Activated T-helper 17 cell treated with anti-CD3 and anti-CD28 coated beads, Interleukin-2, amount 50 U/mL, for 72 hours (primary cell): Measurements from ENCODE around the gene SIM2. TPM values are rescaled to one million over a fixed set of nuclear protein-coding genes. Genes with fewer than 3 reads are reported as not detected.

Experiments used
- ATAC-seq: fragments of 150-1000 bp; cut with Tn5 transposase; replicated peaks from 2 replicates; pipeline ENCODE4 v1.10.0; 2021; ENCODE audit warnings: mild to moderate bottlenecking, moderate library complexity
- H3K27ac Mint-ChIP-seq: one replicate; pipeline ENCODE4 v1.8.0; 2022; ENCODE audit warnings: mixed read lengths
- H3K27me3 Mint-ChIP-seq: one replicate; pipeline ENCODE4 v1.8.0; 2022; ENCODE audit warnings: mixed read lengths
- H3K36me3 Mint-ChIP-seq: one replicate; pipeline ENCODE4 v1.8.0; 2022; ENCODE audit warnings: low read depth, mild to moderate bottlenecking, mixed read lengths
- H3K4me1 Mint-ChIP-seq: one replicate; pipeline ENCODE4 v1.8.0; 2022; ENCODE audit warnings: mixed read lengths
- H3K4me3 Mint-ChIP-seq: one replicate; pipeline ENCODE4 v1.8.0; 2022; ENCODE audit warnings: mild to moderate bottlenecking, mixed read lengths
- H3K9me3 Mint-ChIP-seq: one replicate; pipeline ENCODE4 v1.8.0; 2022; ENCODE audit warnings: mixed read lengths
- total RNA-seq, 2 donors: library from RNA; stranded (reverse); gene quantifications; one replicate each; pipeline ENCODE4 v1.2.3, GENCODE V29; 2022

The SIM2 gene
- total RNA-seq, 2 donors from 2014 or later: 3.9 to 4.2 TPM

DNA sequence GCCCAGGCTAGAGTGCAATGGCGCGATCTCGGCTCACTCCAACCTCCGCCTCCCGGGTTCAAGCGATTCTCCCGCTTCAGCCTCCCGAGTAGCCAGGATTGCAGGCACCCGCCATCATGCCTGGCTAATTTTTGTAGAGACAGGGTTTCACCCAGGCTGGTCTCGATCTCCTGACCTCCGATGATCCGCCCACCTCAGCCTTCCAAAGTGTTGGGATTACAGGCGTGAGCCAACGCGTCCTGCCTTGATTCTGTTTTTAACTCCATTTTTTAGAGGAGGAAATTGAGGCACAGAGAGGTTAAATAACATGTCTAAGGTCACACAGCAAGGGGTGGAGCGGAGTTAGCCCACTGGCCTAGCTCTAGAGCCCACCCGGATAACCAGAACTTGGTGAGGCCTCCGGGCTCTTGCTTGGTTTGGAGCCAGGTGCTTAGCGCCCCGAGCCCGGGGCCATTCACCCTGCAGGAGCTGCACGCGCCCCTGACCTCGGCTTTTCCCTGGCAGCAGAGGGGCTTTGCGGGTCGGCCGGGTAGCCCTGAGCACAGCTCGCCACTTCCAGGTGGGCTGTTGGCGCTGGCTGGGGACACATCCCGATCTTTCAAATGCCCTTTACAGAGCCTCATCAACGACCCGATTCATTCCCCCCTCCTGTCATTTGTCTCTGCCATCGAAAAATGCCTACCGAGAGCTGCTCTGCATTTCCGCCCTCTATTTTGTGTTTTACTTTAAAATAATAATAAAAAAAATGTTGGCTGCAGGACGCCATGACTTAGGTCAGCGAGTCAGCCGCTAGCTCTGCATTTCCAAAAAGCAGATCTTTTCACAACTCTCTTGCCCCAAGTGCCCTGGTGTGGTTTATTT, 11.2 kb downstream of the SIM2 start:
- H3K4me1 Mint-ChIP-seq: peaks cover 21% of the 10 kb centered on the region
- peaks cover 76% of the 10 kb centered on the region for H3K27me3 Mint-ChIP-seq
- no peak for ATAC-seq
- peaks cover 9% of the 10 kb centered on the region for H3K36me3 Mint-ChIP-seq
- no peak overlapping the region for H3K27ac Mint-ChIP-seq
- H3K4me3 Mint-ChIP-seq: no peak overlapping the region
- H3K9me3 Mint-ChIP-seq: no peaks in the 10 kb centered on the region

DNA sequence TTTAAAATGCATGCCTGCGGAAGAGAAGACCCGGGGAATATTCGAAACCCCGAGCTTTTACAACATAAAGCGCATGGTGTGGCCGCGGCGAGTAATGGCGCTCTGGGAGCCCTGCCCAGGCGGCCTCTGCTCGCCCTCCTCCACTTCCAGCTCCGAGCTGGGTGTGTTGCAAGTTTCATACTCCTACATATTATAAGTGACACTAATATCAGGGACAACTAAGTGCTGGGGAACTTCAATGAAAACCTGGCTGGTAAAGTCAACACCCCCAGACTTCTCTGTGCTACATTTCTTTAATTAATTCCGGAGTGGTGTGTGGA, 11.8 kb downstream of the SIM2 start:
- H3K27me3 Mint-ChIP-seq: peaks cover 70% of the 10 kb centered on the region
- no peak overlapping the region for H3K27ac Mint-ChIP-seq
- H3K36me3 Mint-ChIP-seq: peaks cover 9% of the 10 kb centered on the region
- peaks cover 20% of the 10 kb centered on the region for H3K4me1 Mint-ChIP-seq
- H3K9me3 Mint-ChIP-seq: no peaks in the 10 kb centered on the region
- H3K4me3 Mint-ChIP-seq: no peak overlapping the region
- no peak for ATAC-seq

DNA sequence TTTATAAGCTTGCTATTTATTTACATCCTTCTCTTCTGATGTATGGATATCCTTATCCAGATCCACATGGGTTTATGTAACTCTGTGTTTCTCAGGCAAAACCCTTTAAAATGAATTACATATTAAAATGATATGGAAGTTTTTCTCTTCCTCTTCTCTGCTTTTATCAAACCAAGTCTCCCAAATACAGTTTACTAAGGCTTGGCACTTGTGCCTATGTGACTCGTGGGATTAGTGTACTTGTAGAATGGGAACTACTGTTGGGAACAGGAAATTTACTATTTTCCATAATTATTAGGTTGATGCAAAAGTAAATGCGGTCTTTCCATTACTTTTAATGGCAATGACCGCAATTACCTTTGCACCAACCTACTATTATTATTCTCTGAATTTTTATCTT, 14.8 kb downstream of the SIM2 start:
- Mint-ChIP-seq H3K27me3 (peaks cover 53% of the 10 kb centered on the region), H3K36me3 (peaks cover 4% of the 10 kb centered on the region), H3K9me3 (no peaks in the 10 kb centered on the region), H3K27ac (no peak overlapping the region), H3K4me1 (peaks cover 5% of the 10 kb centered on the region), H3K4me3 (no peak overlapping the region)
- no peak for ATAC-seq

DNA sequence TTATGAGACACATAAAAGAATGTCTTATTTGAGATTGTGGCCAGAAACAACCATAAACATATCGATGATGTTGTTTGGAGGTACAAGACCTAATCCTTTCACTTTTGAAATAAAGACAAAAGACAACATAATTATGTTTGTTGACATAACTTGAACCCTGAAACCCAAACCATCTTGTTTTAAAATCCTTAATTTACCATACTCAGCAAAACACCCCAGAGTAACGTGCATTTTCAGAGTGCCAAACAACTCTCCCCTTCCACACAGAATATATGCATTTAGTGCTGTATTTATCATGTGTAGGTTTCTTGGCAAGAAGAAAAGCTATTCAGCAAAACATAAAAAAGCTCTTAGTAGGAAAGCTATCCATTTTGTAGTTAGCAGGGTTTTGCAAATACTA, 17.5 kb downstream of the SIM2 start:
- no peaks in the 10 kb centered on the region for H3K9me3 Mint-ChIP-seq
- no peaks in the 10 kb centered on the region for H3K36me3 Mint-ChIP-seq
- no peak for ATAC-seq
- peaks cover 5% of the 10 kb centered on the region for H3K4me1 Mint-ChIP-seq
- no peak overlapping the region for H3K4me3 Mint-ChIP-seq
- H3K27me3 Mint-ChIP-seq: peaks cover 47% of the 10 kb centered on the region
- H3K27ac Mint-ChIP-seq: no peak overlapping the region

DNA sequence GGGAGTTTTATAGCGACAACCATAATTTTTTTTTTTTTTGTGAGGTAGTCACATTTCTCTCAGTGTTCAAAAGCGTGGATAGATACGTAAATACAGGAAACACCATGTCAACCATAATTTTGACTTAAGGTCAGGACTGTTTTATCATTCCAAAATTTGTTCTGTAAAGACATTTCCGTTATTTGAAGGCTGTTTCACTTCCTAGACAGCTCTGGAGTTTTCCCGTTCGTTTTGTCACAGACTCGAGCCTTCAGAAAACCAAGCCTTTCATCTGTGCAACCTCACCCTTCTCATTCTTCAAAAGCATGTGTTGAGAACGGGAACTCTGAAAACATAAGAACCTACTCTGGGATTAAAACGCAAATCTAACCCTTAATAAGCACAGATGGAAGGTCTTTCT, 17.9 kb downstream of the SIM2 start:
- Mint-ChIP-seq H3K36me3 (no peaks in the 10 kb centered on the region), H3K27me3 (peaks cover 46% of the 10 kb centered on the region), H3K4me1 (peaks cover 5% of the 10 kb centered on the region), H3K4me3 (no peak overlapping the region), H3K9me3 (no peaks in the 10 kb centered on the region), H3K27ac (no peak overlapping the region)
- ATAC-seq: no peak

DNA sequence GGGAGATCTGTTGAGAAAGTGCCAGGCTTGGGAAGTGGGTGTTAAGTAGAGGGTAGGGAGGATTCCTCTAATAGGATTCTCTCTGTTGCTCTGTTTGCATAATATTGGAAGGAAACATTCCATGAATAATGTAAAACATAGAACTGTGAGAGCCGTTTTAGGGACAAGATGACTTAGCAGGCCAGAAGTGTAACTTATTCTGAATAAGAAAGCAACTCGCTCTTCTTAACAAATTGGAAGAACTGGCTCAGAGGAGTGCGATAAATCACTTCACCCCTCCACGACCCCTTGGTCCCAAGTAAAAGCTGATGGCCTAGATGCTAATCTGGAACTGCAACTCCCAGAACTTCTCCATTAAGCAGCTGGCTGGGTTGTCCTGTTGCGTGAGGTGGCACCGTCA, 19.1 kb downstream of the SIM2 start:
- no peak overlapping the region for H3K27ac Mint-ChIP-seq

DNA sequence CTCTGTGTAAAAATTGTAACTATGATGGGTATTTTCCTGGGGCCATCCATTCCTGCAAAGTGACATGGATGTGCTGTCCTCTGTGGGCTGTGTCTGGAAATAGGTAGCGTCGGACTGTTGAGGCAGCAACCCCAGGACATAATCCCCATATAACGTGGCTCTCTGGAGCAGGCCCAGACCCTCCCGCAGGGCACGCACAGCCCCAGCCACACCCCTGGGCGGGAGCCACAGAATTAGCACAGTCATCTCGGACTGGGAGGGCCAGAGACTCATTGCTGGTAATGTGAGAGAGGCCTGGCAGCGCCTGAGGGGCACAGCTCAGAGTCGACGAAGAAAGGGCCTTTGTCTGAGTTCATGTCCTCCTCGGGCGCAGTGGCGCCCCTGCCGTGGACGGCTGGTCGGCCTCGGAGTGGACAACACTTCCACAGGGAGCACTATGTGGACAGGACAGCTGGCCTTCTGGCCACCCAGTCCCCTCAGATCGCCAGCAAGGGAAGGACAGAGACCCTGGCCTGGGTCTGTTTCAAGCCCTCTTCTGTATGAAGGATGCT, 20.1 kb downstream of the SIM2 start:
- ATAC-seq: no peak
- Mint-ChIP-seq H3K27me3 (peaks cover 24% of the 10 kb centered on the region), H3K4me3 (no peak overlapping the region), H3K27ac (no peak overlapping the region), H3K9me3 (no peaks in the 10 kb centered on the region), H3K4me1 (no peaks in the 10 kb centered on the region), H3K36me3 (no peaks in the 10 kb centered on the region)

More for the DNA sequence above, 19.1 kb downstream of the SIM2 start:
- Mint-ChIP-seq H3K27me3 (peaks cover 34% of the 10 kb centered on the region), H3K4me1 (peaks cover under 1% of the 10 kb centered on the region), H3K9me3 (no peaks in the 10 kb centered on the region), H3K4me3 (no peak overlapping the region), H3K36me3 (no peaks in the 10 kb centered on the region)
- ATAC-seq: no peak

DNA sequence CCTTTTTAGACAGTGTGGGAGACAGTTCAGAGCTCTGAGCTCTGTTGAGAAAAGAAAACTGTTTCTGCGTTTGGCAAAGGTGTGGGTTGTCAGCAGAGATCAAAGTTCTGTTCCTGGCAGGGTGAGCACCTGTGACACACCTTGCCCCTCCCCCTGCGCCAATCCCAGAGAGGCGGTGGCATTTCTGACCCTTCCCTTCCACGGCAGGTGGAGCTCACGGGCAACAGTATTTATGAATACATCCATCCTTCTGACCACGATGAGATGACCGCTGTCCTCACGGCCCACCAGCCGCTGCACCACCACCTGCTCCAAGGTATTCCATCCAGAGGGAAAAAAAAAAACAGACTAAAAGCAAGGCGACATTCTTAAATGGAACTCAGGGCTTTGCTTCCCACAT, 20.7 kb downstream of the SIM2 start:
- no peaks in the 10 kb centered on the region for H3K4me1 Mint-ChIP-seq
- H3K9me3 Mint-ChIP-seq: no peaks in the 10 kb centered on the region
- H3K27ac Mint-ChIP-seq: no peak overlapping the region
- H3K27me3 Mint-ChIP-seq: peaks cover 18% of the 10 kb centered on the region
- no peak for ATAC-seq
- no peaks in the 10 kb centered on the region for H3K36me3 Mint-ChIP-seq
- H3K4me3 Mint-ChIP-seq: no peak overlapping the region

DNA sequence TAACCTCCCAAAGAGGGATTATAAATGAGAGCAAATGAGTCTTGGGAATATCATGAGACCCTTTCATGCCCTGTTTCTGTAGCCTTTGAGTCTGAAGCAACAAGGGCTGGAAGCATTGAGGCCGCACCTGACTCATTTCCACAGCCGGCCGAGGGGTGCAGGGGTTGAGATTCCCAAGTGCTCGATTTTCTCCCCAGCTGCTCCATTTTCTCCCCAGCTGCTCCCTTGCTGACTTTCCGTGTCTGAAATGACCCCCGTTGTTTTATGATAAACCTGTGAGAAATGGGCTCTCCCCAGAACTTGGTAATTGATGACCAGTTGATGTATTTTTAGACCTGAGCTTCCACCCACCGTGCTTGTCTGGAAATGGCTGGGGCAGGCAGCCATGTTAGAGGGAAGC, 22.9 kb downstream of the SIM2 start:
- no peak for ATAC-seq

DNA sequence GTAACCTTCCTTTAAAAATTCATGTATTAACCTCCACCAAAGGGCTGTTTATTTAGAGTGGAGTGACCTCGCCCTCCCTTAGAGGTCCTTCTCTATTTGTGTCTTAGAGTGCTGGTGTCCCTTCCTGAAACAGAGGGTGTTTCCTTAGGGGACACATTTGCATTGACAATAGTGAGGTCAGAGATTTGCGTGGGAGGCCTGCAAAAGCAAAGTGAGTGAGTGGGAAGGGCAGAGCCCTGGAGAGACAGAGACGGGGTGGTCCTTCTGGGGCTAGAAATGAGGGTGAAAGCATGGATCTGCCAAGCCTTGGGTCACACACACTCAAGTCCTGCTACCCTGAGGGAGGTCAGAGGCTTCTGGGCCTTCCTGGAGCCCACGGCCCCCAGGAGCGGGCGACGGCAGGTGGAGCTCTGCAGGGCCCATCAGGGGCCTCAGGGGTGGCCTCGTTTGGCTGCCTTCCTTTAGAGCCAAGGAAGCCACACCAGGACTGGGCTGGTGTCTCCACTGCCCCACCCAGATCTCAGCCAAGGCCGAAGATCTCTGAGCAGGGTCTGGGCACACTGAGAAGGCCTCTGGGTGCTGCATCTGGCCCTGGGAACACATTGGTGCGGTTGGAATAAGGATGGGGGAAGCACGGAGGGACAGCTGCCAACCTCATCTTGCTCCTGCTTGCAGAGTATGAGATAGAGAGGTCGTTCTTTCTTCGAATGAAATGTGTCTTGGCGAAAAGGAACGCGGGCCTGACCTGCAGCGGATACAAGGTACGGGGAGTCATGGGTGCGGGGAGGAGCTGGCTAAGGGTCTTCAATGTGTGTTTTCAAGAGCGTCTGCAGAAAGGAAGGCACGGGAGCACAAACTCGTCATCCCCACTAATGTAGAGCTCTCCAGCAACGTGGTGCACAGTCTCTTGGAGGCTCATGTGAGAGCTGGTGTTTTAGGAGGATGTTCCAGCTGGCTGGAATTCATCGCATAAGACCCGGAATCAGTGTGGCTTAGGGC, 23.8 kb downstream of the SIM2 start:
- Mint-ChIP-seq H3K27ac (no peak overlapping the region), H3K9me3 (no peaks in the 10 kb centered on the region), H3K4me1 (no peaks in the 10 kb centered on the region), H3K4me3 (no peak overlapping the region), H3K27me3 (peaks cover 13% of the 10 kb centered on the region), H3K36me3 (no peaks in the 10 kb centered on the region)
- no peak for ATAC-seq

More for the DNA sequence above, 22.9 kb downstream of the SIM2 start:
- Mint-ChIP-seq H3K36me3 (no peaks in the 10 kb centered on the region), H3K27ac (no peak overlapping the region), H3K27me3 (peaks cover 13% of the 10 kb centered on the region), H3K4me1 (no peaks in the 10 kb centered on the region), H3K9me3 (no peaks in the 10 kb centered on the region), H3K4me3 (no peak overlapping the region)

DNA sequence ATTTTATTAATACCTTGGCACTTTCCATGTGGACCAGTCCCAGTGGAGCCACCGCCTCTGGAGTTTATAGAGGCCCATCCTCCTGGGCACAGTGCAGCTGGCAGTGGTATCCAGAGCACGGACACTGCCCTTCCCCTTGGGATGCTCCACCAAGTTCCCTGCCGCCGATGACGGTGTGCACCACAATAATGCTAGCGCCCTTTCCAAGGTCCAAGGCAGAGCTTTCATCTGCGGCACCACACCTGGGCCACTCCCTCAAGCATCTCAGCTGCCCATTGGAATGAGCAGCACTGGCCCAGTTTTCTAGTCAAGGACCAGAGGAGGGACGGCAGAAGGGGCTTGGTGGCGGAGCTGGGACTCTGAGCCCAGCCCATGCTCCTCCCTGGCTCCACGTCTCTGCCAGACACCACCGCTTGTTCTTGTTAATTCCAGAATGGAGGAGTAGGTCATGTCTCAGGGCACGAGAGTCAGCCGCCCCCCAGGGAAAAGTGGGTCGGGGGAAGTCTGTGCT, 24.5 kb downstream of the SIM2 start:
- Mint-ChIP-seq H3K4me3 (no peak overlapping the region), H3K4me1 (no peaks in the 10 kb centered on the region), H3K9me3 (no peaks in the 10 kb centered on the region), H3K27me3 (peaks cover 12% of the 10 kb centered on the region), H3K27ac (no peak overlapping the region), H3K36me3 (no peaks in the 10 kb centered on the region)
- ATAC-seq: no peak

DNA sequence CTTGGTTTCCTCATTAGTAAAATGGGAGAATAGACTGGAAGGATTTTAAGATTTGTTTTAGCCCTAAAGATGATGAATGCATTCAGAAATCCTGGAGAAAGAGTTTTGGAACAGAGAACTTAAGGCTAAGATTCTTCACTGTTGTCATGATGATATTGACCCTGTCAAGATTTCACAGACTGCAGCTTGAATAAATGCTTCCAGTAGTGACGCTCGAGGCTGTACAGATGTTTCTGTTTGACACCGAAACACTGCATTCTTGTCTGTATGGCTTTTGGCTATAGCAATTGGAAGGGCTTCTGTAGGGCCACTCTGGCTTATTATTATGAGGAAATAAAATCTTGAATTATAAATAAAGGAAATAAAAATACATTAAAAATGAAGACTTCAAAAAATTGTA, 25.7 kb downstream of the SIM2 start:
- H3K4me1 Mint-ChIP-seq: no peaks in the 10 kb centered on the region
- ATAC-seq: no peak
- peaks cover 6% of the 10 kb centered on the region for H3K27me3 Mint-ChIP-seq
- H3K9me3 Mint-ChIP-seq: no peaks in the 10 kb centered on the region
- no peaks in the 10 kb centered on the region for H3K36me3 Mint-ChIP-seq
- no peak overlapping the region for H3K27ac Mint-ChIP-seq
- no peak overlapping the region for H3K4me3 Mint-ChIP-seq

DNA sequence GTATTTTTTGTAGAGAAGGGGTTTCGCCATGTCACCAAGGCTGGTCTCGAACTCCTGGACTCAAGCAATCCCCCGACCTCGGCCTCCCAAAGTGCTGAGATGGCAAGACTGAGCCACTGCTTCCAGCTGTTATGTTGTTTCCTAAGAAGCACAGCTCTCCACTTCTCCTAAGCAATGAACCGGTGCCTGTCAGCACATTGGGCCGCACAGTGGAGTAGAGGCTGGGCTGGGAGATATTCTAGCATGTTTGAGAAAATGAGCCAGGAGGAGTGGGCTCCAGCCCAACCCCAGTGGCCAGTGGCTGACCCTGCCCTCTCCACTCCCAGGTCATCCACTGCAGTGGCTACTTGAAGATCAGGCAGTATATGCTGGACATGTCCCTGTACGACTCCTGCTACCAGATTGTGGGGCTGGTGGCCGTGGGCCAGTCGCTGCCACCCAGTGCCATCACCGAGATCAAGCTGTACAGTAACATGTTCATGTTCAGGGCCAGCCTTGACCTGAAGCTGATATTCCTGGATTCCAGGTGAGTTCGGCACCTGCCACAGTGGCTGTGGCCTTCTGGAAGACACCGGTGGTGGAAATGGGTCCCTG, 27.0 kb downstream of the SIM2 start:
- H3K36me3 Mint-ChIP-seq: no peaks in the 10 kb centered on the region
- H3K4me1 Mint-ChIP-seq: no peaks in the 10 kb centered on the region
- H3K27ac Mint-ChIP-seq: no peak overlapping the region
- peaks cover 3% of the 10 kb centered on the region for H3K27me3 Mint-ChIP-seq
- H3K9me3 Mint-ChIP-seq: no peaks in the 10 kb centered on the region
- no peak overlapping the region for H3K4me3 Mint-ChIP-seq
- no peak for ATAC-seq

DNA sequence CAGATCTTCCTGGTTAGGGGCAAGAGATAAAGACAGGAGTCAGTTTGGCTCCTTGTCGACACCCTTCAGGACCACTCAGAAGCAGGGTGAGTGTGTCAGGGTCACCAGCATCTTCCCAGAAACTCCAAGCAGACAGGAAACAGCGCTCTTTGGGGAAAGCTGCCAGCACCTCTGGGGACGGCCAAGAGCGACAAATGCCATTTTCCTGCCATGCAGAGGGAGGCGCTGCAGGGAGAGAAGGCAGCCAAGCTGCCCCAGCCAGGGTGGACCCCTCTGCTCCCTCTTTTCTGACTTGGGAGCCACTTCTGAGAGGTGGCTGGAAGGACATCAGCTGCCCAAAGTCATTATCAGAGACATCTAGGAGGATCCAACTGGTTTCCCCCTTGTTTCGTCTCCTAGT, 29.0 kb downstream of the SIM2 start:
- Mint-ChIP-seq H3K9me3 (no peaks in the 10 kb centered on the region), H3K27ac (no peak overlapping the region), H3K4me1 (no peaks in the 10 kb centered on the region), H3K27me3 (peaks cover 7% of the 10 kb centered on the region), H3K36me3 (no peaks in the 10 kb centered on the region), H3K4me3 (no peak overlapping the region)
- ATAC-seq: no peak
